BJ (cell line): ENCODE data around the gene RABGAP1. TPM values are rescaled to one million over a fixed set of nuclear protein-coding genes. Genes with fewer than 3 reads are reported as not detected.
"Not testable (repeated sequence)": the region's sequence is repeated elsewhere in the genome, so short reads cannot be mapped to it uniquely, and the experiment has no call there.

ENCODE experiments used
- CTCF ChIA-PET: fragments of 350-600 bp; formaldehyde crosslinking; extraction: SDS; loops from one replicate; lab custom pipeline; 2021; ENCODE audit warnings: antibody characterized with exemption, inconsistent platforms; lab: Yijun Ruan, JAX
- POLR2A ChIA-PET: fragments of 300-600 bp; sonication (Branson Sonifier 250); formaldehyde crosslinking; extraction: SDS; loops from one replicate; lab custom pipeline; 2021; ENCODE audit warnings: antibody characterized with exemption; lab: Charles Lee
- DNase-seq: peaks from one replicate; pipeline ENCODE4 v3.0.0-alpha.2; 2011; ENCODE audit warnings: low read depth
- H3K27me3 ChIP-seq: 2 replicates; pipeline ENCODE4 v1.6.0; 2011; ENCODE audit warnings: low read length; ENCODE audit not compliant: control insufficient read depth, insufficient read depth
- H3K36me3 ChIP-seq: 2 replicates; pipeline ENCODE4 v1.5.1; 2011; ENCODE audit warnings: low read length; ENCODE audit not compliant: control insufficient read depth, insufficient read depth
- H3K4me3 ChIP-seq: 2 replicates; pipeline ENCODE4 v1.5.1; 2011; ENCODE audit warnings: low read depth, mild to moderate bottlenecking, control low read depth, low read length
- polyA plus RNA-seq: library from polyadenylated mRNA; depleted of rRNA; stranded (reverse); fragments of >200 nt; gene quantifications from 2 replicates; pipeline ENCODE4 v1.2.3, GENCODE V29; 2011
- TF ChIP-seq, protein P1 (sequence below): IDR thresholded peaks from 2 replicates; pipeline ENCODE4 v1.5.1; 2011; ENCODE audit warnings: low read depth, mild to moderate bottlenecking, control low read depth, inconsistent platforms, low read length, moderate library complexity; ENCODE audit not compliant: insufficient read depth

RABGAP1 gene
- polyA plus RNA-seq, 1 experiment, result 30.8 TPM

DNA sequence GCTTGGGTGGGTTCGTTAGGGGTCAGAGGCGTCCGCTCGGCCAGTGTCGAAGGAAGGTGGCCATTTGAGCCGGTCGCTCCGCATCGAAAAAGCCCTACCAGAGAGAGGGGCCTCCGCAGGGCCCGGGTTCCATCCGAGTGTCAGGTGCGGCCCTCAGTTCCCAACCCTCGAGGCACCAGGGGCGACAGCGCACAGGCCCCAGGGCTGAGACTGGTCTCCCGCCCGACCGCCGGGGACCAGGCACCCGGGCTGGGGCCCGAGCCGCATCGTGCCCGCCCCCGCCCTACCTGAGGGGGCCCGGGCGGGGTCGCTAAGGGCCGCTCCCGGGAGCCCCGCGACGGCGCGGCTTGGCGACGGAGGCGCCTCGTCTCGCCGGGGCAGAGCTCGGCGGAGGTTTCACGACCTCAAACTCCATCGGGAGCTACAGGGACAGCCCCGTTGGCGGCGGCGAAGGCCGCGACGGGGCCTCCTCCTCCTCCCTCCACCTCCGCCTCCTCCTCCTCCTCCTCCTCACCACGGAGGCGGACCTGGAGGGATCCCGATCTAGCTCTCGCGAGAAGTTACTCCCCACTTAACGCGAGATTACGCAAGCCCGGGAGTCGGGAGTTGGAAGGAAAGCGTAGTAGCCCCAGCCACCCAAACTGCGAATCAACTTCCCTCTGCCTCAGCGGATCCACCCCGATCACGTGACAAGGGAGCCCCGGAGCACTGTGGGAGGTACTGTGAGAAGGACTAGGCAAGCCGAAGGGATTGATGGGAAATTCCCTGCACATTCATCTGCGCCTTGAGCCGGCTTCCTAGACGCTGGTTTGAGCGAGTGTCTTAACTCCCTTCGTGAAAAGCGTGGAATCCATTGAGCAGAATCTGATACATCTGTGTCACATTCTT lies 35.8 kb upstream of the RABGAP1 start, which contains the start of gene RC3H2:
Gene RC3H2 (minus strand): TSS at position 537 of the 888 bp plus-strand sequence. CDS start 7,850 bp downstream, outside the sequence.
- CTCF ChIA-PET, result interaction anchor here (1.3 to 1.5 kb wide), 2 partner anchors 12 to 86 kb away, joined by 3 to 4 read pairs; no protein-coding TSS in a partner anchor
- peak; percentile 99 for DNase-seq
- Histone ChIP-seq H3K36me3 (peaks cover 1% of the 10 kb centered on the region), H3K4me3 (peak within 1 kb of the TSS; percentile 61), H3K27me3 (no peaks in the 10 kb centered on the region)
- TF ChIP-seq, protein P1, sequence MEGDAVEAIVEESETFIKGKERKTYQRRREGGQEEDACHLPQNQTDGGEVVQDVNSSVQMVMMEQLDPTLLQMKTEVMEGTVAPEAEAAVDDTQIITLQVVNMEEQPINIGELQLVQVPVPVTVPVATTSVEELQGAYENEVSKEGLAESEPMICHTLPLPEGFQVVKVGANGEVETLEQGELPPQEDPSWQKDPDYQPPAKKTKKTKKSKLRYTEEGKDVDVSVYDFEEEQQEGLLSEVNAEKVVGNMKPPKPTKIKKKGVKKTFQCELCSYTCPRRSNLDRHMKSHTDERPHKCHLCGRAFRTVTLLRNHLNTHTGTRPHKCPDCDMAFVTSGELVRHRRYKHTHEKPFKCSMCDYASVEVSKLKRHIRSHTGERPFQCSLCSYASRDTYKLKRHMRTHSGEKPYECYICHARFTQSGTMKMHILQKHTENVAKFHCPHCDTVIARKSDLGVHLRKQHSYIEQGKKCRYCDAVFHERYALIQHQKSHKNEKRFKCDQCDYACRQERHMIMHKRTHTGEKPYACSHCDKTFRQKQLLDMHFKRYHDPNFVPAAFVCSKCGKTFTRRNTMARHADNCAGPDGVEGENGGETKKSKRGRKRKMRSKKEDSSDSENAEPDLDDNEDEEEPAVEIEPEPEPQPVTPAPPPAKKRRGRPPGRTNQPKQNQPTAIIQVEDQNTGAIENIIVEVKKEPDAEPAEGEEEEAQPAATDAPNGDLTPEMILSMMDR, result no peak
- POLR2A ChIA-PET, result interaction anchor here (0.7 kb wide), 1 partner anchor 1183 kb away, joined by 3 read pairs; no protein-coding TSS in a partner anchor

DNA sequence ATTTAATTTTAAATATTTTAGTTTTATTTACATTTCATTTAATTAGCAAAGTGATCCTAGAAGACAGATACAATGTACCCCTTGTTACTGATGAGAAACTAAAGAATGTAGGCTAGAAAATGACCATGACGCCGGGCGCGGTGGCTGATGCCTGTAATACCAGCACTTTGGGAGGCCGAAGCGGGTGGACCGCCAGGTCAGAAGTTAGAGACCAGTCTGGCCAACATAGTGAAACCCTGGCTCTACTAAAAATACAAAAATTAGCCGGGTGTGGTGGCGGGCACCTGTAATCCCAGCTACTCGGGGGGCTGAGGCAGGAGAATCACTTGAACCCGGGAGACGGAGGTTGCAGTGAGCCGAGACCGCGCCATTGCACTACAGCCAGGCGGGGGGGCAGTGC lies 34.7 kb upstream of the RABGAP1 start:
- POLR2A ChIA-PET, result interaction anchor here (0.7 kb wide), 2 partner anchors 169 to 1184 kb away, joined by 3 read pairs; no protein-coding TSS in a partner anchor

DNA sequence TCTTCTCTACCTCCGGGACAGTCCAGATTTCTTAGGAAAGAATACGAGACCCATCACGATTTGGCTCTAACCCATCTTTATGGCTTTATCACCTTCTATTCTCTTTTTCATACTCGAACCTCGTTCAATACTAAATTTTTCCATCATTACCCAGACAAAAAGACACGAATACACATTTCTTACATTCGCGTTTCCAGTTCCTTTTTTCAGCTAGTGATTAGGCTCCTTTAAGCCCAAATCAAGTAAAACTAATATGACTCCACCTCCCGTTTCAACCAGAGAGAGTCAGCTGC lies 28.2 kb upstream of the RABGAP1 start:
- no peaks in the 10 kb centered on the region for H3K27me3 ChIP-seq
- H3K4me3 ChIP-seq, result peak overlapping the region; percentile 97
- ChIA-PET POLR2A (interaction anchor here (0.6 to 1.2 kb wide), 2 partner anchors 16 to 19 kb away, joined by 3 to 5 read pairs; partner anchors contain the start of gene ZBTB26), CTCF (interaction anchor here (1.4 to 1.6 kb wide), 2 partner anchors 10 kb away, joined by 3 read pairs; no protein-coding TSS in a partner anchor)
- no peak for DNase-seq
- H3K36me3 ChIP-seq, result peaks cover 8% of the 10 kb centered on the region
- TF ChIP-seq, protein P1, result no peak

More for the DNA sequence above, 34.7 kb upstream of the RABGAP1 start:
- CTCF ChIA-PET, H3K27me3 ChIP-seq, H3K36me3 ChIP-seq, H3K4me3 ChIP-seq, DNase-seq: not testable (repeated sequence)

DNA sequence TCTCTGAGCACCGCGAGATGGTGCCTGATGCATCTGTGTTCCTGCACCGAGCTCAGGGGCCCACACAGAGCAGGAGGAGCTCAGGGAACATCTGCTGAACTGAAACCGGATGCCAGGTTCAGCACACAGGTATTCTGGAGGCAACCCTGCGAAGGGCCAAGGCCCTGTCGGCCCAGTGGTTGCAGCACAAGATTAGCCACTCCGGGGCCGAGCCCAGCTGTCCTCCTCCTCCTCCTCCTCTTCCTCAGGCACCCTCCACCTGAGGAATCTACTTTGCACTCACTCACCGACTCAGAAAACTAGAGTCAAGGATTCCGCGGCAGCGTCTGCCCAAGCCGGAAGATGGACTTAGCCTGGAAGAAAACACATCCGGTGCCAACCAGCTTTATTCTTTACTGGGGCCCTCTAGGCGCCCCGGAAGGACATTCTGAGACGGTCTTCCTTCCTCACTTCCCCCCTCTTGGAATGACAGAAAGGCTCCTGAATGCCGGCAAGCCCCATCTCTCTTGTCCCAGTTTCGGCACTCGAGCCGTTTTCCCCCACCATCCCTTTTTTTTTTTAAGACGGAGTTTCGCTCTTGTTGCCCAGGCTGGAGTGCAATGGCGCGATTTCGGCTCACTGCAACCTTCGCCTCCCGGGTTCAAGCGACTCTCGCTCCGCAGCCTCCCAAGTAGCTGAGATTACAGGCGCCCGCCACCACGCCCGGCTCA lies 27.7 kb upstream of the RABGAP1 start, which contains the start of gene ZBTB6:
Gene ZBTB6 (minus strand): TSS at position 360 of the 710 bp plus-strand sequence. CDS start 1,251 bp downstream, outside the sequence.
- POLR2A ChIA-PET, result interaction anchor here (0.6 to 1.2 kb wide), 4 partner anchors 17 to 78 kb away, joined by 3 to 10 read pairs (median 5); partner anchors contain the start of genes RABGAP1 and ZBTB26

DNA sequence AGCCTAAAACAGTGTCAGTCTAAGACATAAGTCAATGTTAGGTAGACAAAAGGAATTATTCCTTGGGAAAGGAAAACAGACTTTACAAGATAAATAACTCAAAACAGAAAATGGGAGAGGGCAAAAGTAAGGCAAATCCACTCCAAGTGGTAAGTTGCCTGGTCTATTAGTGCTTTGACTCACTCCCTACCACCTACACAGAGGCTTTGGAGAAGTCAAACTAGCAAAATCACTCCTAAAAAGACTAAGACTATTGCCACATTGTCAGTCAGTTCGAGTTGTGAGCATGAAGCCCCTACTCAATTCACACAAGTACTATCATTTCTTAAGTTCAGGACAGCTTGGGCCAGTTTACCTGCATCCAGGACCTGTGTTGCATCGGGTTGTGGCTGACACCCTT lies 22.5 kb upstream of the RABGAP1 start:
- Histone ChIP-seq H3K27me3 (no peaks in the 10 kb centered on the region), H3K36me3 (peaks cover 5% of the 10 kb centered on the region), H3K4me3 (no peak overlapping the region)
- TF ChIP-seq, protein P1, result no peak
- CTCF ChIA-PET, result no interaction called here
- POLR2A ChIA-PET, result no interaction called here
- DNase-seq, result no peak

More for the DNA sequence above, 27.7 kb upstream of the RABGAP1 start, which contains the start of gene ZBTB6:
- DNase-seq, result peak; percentile 49
- no peaks in the 10 kb centered on the region for H3K27me3 ChIP-seq
- H3K4me3 ChIP-seq, result peak within 1 kb of the TSS; percentile 97
- H3K36me3 ChIP-seq, result peaks cover 8% of the 10 kb centered on the region
- CTCF ChIA-PET, result no interaction called here
- TF ChIP-seq, protein P1, result no peak
